Measurements from ENCODE around the gene ADGRE2. TPM values are rescaled to one million over a fixed set of nuclear protein-coding genes. Genes with fewer than 3 reads are reported as not detected.

The ADGRE2 gene
- total RNA-seq, 3 donors from 2014 or later (not counting 1 experiment from before 2014, with no cell fraction given), result 6.1 to 37.0 (median 20.3) TPM

GRCh38 chr19:14699641-14700040 lies 78.7 kb downstream of the ADGRE2 start:
- Histone ChIP-seq H3K4me3 (ENCODE audit: low read length) (no peak overlapping the region), H3K27ac (ENCODE audit: low read length) (no peak overlapping the region), H3K36me3 (ENCODE audit: control insufficient read depth, insufficient read depth, low read length) (peaks cover 74% of the 10 kb centered on the region), H3K9me3 (ENCODE audit: control insufficient read depth, insufficient read depth, low read length) (no peaks in the 10 kb centered on the region), H3K4me1 (ENCODE audit: control insufficient read depth, insufficient read depth, low read length) (no peaks in the 10 kb centered on the region), H3K27me3 (ENCODE audit: control insufficient read depth, insufficient read depth, low read length) (no peaks in the 10 kb centered on the region)
- no peaks in the 10 kb centered on the region for H3K27me3 Mint-ChIP-seq (ENCODE audit: low read depth in 2 of 2)
- no peaks in the 10 kb centered on the region for H3K9me3 Mint-ChIP-seq
- ATAC-seq (no peak), DNase-seq (no peak)
- intact Hi-C loops (cut with micrococcal nuclease), result no loop called here
- peaks cover 9% of the 10 kb centered on the region for H3K36me3 Mint-ChIP-seq
- no peaks in the 10 kb centered on the region for H3K4me1 Mint-ChIP-seq
- H3K27ac Mint-ChIP-seq, result no peak overlapping the region
- H3K4me3 Mint-ChIP-seq, result no peak overlapping the region
- WGBS (ENCODE audit: insufficient coverage), result 91% methylated on average over 8 of the region's 8 CpGs
- TF ChIP-seq CTCF (IDR thresholded peaks at IDR 0.05), result no peak

GRCh38 chr19:14695471-14695870 lies 82.9 kb downstream of the ADGRE2 start:
- DNase-seq, result no peak
- no peak overlapping the region for H3K27ac Mint-ChIP-seq
- no peaks in the 10 kb centered on the region for H3K27me3 Mint-ChIP-seq (ENCODE audit: low read depth in 2 of 2)
- H3K9me3 Mint-ChIP-seq, result no peaks in the 10 kb centered on the region
- ATAC-seq, result no peak
- Histone ChIP-seq H3K9me3 (ENCODE audit: control insufficient read depth, insufficient read depth, low read length) (no peaks in the 10 kb centered on the region), H3K36me3 (ENCODE audit: control insufficient read depth, insufficient read depth, low read length) (peaks cover 46% of the 10 kb centered on the region), H3K4me1 (ENCODE audit: control insufficient read depth, insufficient read depth, low read length) (peaks cover 4% of the 10 kb centered on the region), H3K27ac (ENCODE audit: low read length) (no peak overlapping the region), H3K4me3 (ENCODE audit: low read length) (no peak overlapping the region), H3K27me3 (ENCODE audit: control insufficient read depth, insufficient read depth, low read length) (no peaks in the 10 kb centered on the region)
- peaks cover 9% of the 10 kb centered on the region for H3K36me3 Mint-ChIP-seq
- no peak overlapping the region for H3K4me3 Mint-ChIP-seq
- 98% methylated on average over 5 of the region's 5 CpGs for WGBS (ENCODE audit: insufficient coverage)
- TF ChIP-seq CTCF (IDR thresholded peaks at IDR 0.05), result no peak
- peaks cover 6 to 14% of the 10 kb centered on the region in 2 donors for H3K4me1 Mint-ChIP-seq
- intact Hi-C loops (cut with micrococcal nuclease), result no loop called here

GRCh38 chr19:14694641-14695266 lies 83.6 kb downstream of the ADGRE2 start:
- Mint-ChIP-seq H3K4me3 (no peak overlapping the region), H3K4me1 (peaks cover 6 to 18% of the 10 kb centered on the region in 2 donors), H3K9me3 (no peaks in the 10 kb centered on the region), H3K27ac (no peak overlapping the region), H3K36me3 (peaks cover 9% of the 10 kb centered on the region), H3K27me3 (ENCODE audit: low read depth in 2 of 2) (no peaks in the 10 kb centered on the region)
- peaks cover 39% of the 10 kb centered on the region for H3K36me3 ChIP-seq (ENCODE audit: control insufficient read depth, insufficient read depth, low read length)
- H3K4me1 ChIP-seq (ENCODE audit: control insufficient read depth, insufficient read depth, low read length), result peaks cover 9% of the 10 kb centered on the region
- no peak overlapping the region for H3K4me3 ChIP-seq (ENCODE audit: low read length)
- H3K27me3 ChIP-seq (ENCODE audit: control insufficient read depth, insufficient read depth, low read length), result no peaks in the 10 kb centered on the region
- TF ChIP-seq CTCF (IDR thresholded peaks at IDR 0.05), result no peak
- DNase-seq (no peak), ATAC-seq (no peak)
- H3K27ac ChIP-seq (ENCODE audit: low read length), result no peak overlapping the region
- H3K9me3 ChIP-seq (ENCODE audit: control insufficient read depth, insufficient read depth, low read length), result no peaks in the 10 kb centered on the region
- WGBS (ENCODE audit: insufficient coverage), result 95% methylated on average over 13 of the region's 13 CpGs
- intact Hi-C loops (cut with micrococcal nuclease), result no loop called here

Measured in natural killer cell (primary cell).